Central memory CD8-positive, alpha-beta T cell (primary cell): ENCODE data around the gene ANKRD42.
A peak's percentile ranks its signal among the peaks of the same experiment; 100 is the strongest.

ENCODE experiments used
- ATAC-seq: fragments of 150-1000 bp; cut with Tn5 transposase; replicated peaks from 2 replicates; pipeline ENCODE4 v1.10.0; 2022; ENCODE audit warnings: mild to moderate bottlenecking, moderate FRiP score, moderate number of reproducible peaks; ENCODE audit not compliant: poor library complexity, severe bottlenecking; ENCODE audit errors: extremely low read depth
- DNase-seq, 2 donors: peaks; one replicate each; pipeline ENCODE4 v3.0.0; 2021; ENCODE audit warnings: low spot score in 2 of 2
- H3K27ac Mint-ChIP-seq: one replicate; pipeline ENCODE4 v1.8.0; 2022; ENCODE audit warnings: low read depth, mild to moderate bottlenecking, moderate library complexity, mixed read lengths
- H3K27me3 Mint-ChIP-seq: one replicate; pipeline ENCODE4 v1.8.0; 2022; ENCODE audit warnings: mixed read lengths
- H3K36me3 Mint-ChIP-seq: one replicate; pipeline ENCODE4 v1.8.0; 2022; ENCODE audit warnings: mild to moderate bottlenecking, moderate library complexity, mixed read lengths; ENCODE audit not compliant: insufficient read depth
- H3K4me1 Mint-ChIP-seq: one replicate; pipeline ENCODE4 v1.8.0; 2022; ENCODE audit warnings: mixed read lengths
- H3K4me3 Mint-ChIP-seq: one replicate; pipeline ENCODE4 v1.8.0; 2022; ENCODE audit warnings: mild to moderate bottlenecking, moderate library complexity, mixed read lengths
- H3K9me3 Mint-ChIP-seq: one replicate; pipeline ENCODE4 v1.8.0; 2022; ENCODE audit warnings: mixed read lengths

Gene ANKRD42

DNA sequence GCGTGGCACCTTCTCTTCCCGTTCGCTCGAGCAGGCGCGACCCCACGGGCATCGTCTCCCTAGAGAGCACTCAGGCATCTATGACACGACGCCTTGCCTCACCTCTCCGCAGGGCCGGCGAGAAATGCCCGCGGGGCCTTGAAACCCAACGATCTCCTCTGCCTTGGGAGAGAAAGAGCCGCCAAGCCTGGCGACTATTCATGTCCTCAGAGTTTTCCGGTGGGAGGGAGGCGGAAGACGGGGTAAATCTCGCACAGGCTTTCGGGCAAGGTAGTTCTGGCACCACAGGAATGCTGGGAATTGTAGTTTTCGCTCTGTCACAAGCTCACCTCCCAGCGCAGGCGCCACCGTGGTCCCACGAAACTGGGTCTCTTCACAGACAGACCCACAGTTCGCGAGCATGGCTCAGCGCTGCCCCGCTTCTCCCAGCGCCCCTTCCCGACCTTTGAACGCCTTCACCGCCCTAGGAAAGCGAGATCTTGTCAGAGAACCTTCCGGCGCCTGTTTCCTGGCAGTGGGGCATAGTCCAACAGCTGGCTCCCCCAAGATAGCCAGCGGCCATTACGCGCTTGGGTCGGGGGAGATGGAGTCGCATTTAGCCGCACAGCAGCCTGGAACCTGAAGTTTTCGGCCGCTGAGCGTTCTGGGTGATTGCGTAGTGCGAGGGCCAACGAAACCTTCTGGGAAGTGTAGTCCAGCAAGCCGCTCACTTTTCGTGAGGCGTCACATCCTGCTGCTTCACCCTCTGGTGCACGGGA lies 92.4 kb downstream of the ANKRD42 start, which contains the start of gene CCDC90B:
Gene CCDC90B, minus strand, starts transcription at position 597 of the 758 bp plus-strand sequence. Its CDS starts 395 bp downstream, at position 202.
- Mint-ChIP-seq H3K27ac (peak within 1 kb of the TSS; percentile 99), H3K27me3 (no peaks in the 10 kb centered on the region), H3K4me3 (peak within 1 kb of the TSS; percentile 98), H3K4me1 (peaks cover 29% of the 10 kb centered on the region), H3K9me3 (peaks cover 5% of the 10 kb centered on the region), H3K36me3 (peaks cover 9% of the 10 kb centered on the region)
- ATAC-seq (peak; percentile 93), DNase-seq (peak; percentile 85 to 90)

DNA sequence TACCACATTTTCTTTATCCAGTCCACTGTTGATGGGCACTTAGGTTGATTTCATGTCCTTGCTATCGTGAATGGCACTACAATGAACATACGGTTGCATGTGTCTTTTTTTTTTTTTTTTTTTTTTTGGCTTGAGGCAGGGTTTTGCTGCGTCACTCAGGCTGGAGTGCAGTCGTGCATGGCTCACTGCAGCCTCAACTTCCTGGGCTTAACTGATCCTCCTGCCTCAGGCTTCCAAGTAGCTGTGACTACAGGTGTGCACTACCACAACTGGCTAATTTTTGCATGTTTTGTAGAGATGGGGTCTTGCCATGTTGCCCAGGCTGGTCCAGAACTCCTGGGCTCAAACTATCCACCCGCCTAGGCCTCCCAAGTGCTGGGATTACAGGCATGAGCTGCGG lies 94.1 kb downstream of the ANKRD42 start:
- DNase-seq (no peak), ATAC-seq (no peak)
- no peak overlapping the region for H3K4me3 Mint-ChIP-seq
- H3K9me3 Mint-ChIP-seq: peaks cover 5% of the 10 kb centered on the region
- peaks cover 11% of the 10 kb centered on the region for H3K36me3 Mint-ChIP-seq
- peaks cover 20% of the 10 kb centered on the region for H3K4me1 Mint-ChIP-seq
- H3K27ac Mint-ChIP-seq: no peak overlapping the region
- no peaks in the 10 kb centered on the region for H3K27me3 Mint-ChIP-seq

DNA sequence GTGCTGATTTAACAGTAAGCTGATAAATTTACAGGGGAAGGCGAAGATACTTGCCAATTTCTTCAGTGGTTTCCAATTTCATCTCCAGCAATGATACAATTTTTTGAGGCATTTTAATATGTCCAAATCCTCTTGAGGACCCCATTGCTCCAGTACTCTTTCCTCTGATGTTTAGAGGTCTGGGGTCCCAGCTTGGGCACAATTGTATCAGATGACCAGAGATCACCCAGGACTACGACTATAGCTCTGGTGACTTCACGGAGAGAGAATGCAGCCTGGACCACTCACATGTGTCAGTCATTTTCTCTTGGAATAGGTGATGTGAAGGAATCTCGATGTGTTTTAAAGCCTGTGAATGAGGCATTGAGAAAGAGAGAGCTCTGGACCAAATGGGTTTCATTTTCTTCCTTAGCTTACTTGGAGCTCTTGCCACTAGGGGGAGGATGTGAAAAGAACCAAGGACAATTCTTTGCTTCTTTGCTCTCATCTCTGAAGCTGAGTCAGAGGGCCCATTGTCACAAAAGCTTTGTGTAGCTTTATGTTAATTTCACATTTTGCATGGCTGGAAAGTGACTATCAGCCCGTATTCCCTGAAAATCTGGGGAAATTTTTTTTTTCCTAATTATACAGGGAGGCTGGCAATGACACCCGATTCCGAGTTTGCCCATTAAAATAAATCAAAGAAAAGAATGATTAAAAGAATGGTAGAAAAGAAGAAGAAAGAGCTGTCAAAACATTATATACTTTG lies 99.4 kb downstream of the ANKRD42 start:
- Mint-ChIP-seq H3K4me1 (peaks cover 6% of the 10 kb centered on the region), H3K4me3 (peak overlapping the region; percentile 51), H3K9me3 (no peaks in the 10 kb centered on the region), H3K27me3 (no peaks in the 10 kb centered on the region), H3K36me3 (peaks cover 2% of the 10 kb centered on the region), H3K27ac (no peak overlapping the region)
- DNase-seq: no peak
- peak; percentile 70 for ATAC-seq

DNA sequence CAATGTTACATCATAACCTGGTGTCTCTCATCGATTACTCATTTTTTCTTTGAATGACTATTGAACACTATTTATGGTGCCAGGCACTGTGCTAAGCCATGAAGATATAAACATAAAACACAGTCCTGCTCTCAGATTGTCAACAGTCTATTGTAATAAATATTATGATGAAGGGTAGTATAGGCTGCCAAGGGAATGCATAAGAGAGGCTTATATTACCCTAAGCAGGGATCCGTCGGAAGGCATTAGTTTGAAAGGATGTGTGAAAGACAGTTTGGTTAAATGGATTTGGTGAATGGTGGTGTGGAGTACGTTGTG lies 99.9 kb downstream of the ANKRD42 start:
- peaks cover 6% of the 10 kb centered on the region for H3K4me1 Mint-ChIP-seq
- no peak overlapping the region for H3K4me3 Mint-ChIP-seq
- no peaks in the 10 kb centered on the region for H3K27me3 Mint-ChIP-seq
- ATAC-seq: no peak
- DNase-seq: no peak
- H3K27ac Mint-ChIP-seq: no peak overlapping the region
- H3K36me3 Mint-ChIP-seq: peaks cover 2% of the 10 kb centered on the region
- no peaks in the 10 kb centered on the region for H3K9me3 Mint-ChIP-seq

DNA sequence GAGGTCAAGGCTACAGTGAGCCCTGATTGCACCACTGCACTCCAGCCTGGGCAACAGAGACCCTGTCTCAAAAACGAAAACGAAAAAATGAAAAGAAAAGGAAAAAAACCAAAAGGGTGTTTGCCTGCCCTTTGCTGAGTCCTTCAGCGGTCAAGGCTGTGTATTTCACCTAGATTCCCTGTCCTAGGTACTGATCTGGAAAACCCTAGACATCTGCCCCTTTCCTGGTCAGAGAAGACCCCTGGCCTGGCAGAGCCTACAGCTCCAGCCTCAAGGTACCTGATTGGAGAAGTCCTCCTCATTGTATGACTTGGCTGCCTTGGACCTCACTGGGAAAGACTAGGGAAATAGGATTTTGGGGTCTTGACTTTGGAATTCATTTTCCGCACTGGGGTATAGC lies 100.7 kb downstream of the ANKRD42 start:
- ATAC-seq (no peak), DNase-seq (no peak)
- Mint-ChIP-seq H3K27me3 (no peaks in the 10 kb centered on the region), H3K4me1 (peaks cover 6% of the 10 kb centered on the region), H3K36me3 (peaks cover 2% of the 10 kb centered on the region), H3K9me3 (no peaks in the 10 kb centered on the region), H3K4me3 (no peak overlapping the region), H3K27ac (no peak overlapping the region)
